Endothelial cell of umbilical vein (primary cell): Measurements from ENCODE around the gene MFSD6L. TPM values are rescaled to one million over a fixed set of nuclear protein-coding genes. Genes with fewer than 3 reads are reported as not detected.

Source experiments
- Bru-seq: library from RNA; stranded (reverse); fragments of 400-500 nt; gene quantifications from one replicate; lab custom pipeline; 2021; lab: Mats Ljungman, UMichigan
- BruChase-seq, 2 experiments: library from RNA; stranded (reverse); fragments of 400-500 nt; gene quantifications; one replicate each; lab custom pipeline; 2021; lab: Mats Ljungman, UMichigan
- BruUV-seq: library from RNA; stranded (reverse); fragments of 400-500 nt; replicated peaks from 2 replicates; lab custom pipeline; 2021; lab: Mats Ljungman, UMichigan
- CTCF ChIA-PET: fragments of 300-600, 350-600 bp; sonication (Branson Sonifier 250); formaldehyde crosslinking; loops from one replicate; lab custom pipeline; 2021; ENCODE audit warnings: antibody characterized with exemption, inconsistent platforms; lab: Charles Lee
- POLR2A ChIA-PET: fragments of 300-600, 350-600 bp; sonication (Branson Sonifier 250); formaldehyde crosslinking; loops from one replicate; lab custom pipeline; 2021; ENCODE audit warnings: antibody characterized with exemption, inconsistent platforms; lab: Charles Lee
- DNase-seq: peaks from one replicate; pipeline ENCODE4 v3.0.0-alpha.2; 2011; ENCODE audit warnings: low read depth, low spot score
- FAIRE-seq: peaks from 2 replicates; lab custom pipeline; 2011; peaks lifted over from hg19 to GRCh38; lab: Jason Lieb, UNC
- H2AFZ ChIP-seq: 2 replicates; pipeline ENCODE4 v1.6.0; 2012; ENCODE audit warnings: low read depth, low read length, control low read depth, inconsistent platforms
- H3K27ac ChIP-seq: 2 replicates; pipeline ENCODE4 v1.5.1; 2011; ENCODE audit warnings: low read depth, mild to moderate bottlenecking, control low read depth, low read length, moderate library complexity; ENCODE audit not compliant: insufficient read depth
- H3K27me3 ChIP-seq, 2 experiments: 2 replicates each; pipeline versions ENCODE4 v1.6.0 to v1.6.1; 2011; ENCODE audit warnings: low read length in 2 of 2, mixed read lengths in 1 of 2; ENCODE audit not compliant: control insufficient read depth in 2 of 2, insufficient read depth in 2 of 2
- H3K36me3 ChIP-seq, 2 experiments: 2 replicates in 1 of 2; 3 replicates in 1 of 2; pipeline ENCODE4 v1.5.1; 2011; ENCODE audit warnings: low read length in 2 of 2, mild to moderate bottlenecking in 1 of 2, moderate library complexity in 1 of 2; ENCODE audit not compliant: control insufficient read depth in 2 of 2, insufficient read depth in 2 of 2; ENCODE audit errors: extremely low read depth in 1 of 2
- H3K4me1 ChIP-seq: 3 replicates; pipeline ENCODE4 v1.5.1; 2011; ENCODE audit warnings: mild to moderate bottlenecking, low read length; ENCODE audit not compliant: control insufficient read depth, insufficient read depth; ENCODE audit errors: extremely low read depth
- H3K4me2 ChIP-seq: 2 replicates; pipeline ENCODE4 v1.6.1; 2011; ENCODE audit warnings: low read length, control low read depth, mixed read lengths; ENCODE audit not compliant: insufficient read depth
- H3K4me3 ChIP-seq, 3 experiments: fragments of 200-600 bp in 1 of 3; sonication (generic), shearing (Covaris generic) in 1 of 3; replicated peaks in 1 of 3; 2 replicates each; pipeline ENCODE4 v1.5.1; 2011 to 2016; ENCODE audit warnings: control low read depth in 3 of 3, low read length in 3 of 3, mild to moderate bottlenecking in 2 of 3, inconsistent platforms in 1 of 3, low read depth in 1 of 3, moderate library complexity in 1 of 3; ENCODE audit not compliant: insufficient read depth in 1 of 3
- H3K79me2 ChIP-seq: 2 replicates; pipeline ENCODE4 v1.6.0; 2012; ENCODE audit warnings: low read length, inconsistent platforms; ENCODE audit not compliant: control insufficient read depth, insufficient read depth
- H3K9ac ChIP-seq: replicated peaks from 2 replicates; pipeline ENCODE3; 2011; ENCODE audit warnings: low read length, control low read depth; ENCODE audit not compliant: insufficient read depth; ENCODE audit errors: extremely low read depth
- H3K9me1 ChIP-seq: replicated peaks from 3 replicates; pipeline ENCODE4 v1.6.0; 2011; ENCODE audit warnings: mild to moderate bottlenecking, low read length; ENCODE audit not compliant: control insufficient read depth, insufficient read depth; ENCODE audit errors: extremely low read depth
- H3K9me3 ChIP-seq: replicated peaks from 2 replicates; pipeline ENCODE4 v1.5.1; 2012; ENCODE audit warnings: low read length, inconsistent platforms; ENCODE audit not compliant: control insufficient read depth, insufficient read depth
- H4K20me1 ChIP-seq: replicated peaks from 2 replicates; pipeline ENCODE3; 2011; ENCODE audit warnings: mild to moderate bottlenecking, low read length; ENCODE audit not compliant: control insufficient read depth, insufficient read depth; ENCODE audit errors: extremely low read depth
- EZH2 ChIP-seq: IDR thresholded peaks from 2 replicates; pipeline ENCODE4 v1.6.1; 2012; ENCODE audit warnings: borderline replicate concordance, low read depth, mild to moderate bottlenecking, moderate library complexity, low read length, inconsistent platforms; ENCODE audit not compliant: severe bottlenecking
- FOS ChIP-seq: IDR thresholded peaks from 2 replicates; pipeline ENCODE4 v1.6.1; 2011; ENCODE audit warnings: mild to moderate bottlenecking, low read length, moderate library complexity, borderline replicate concordance; ENCODE audit not compliant: insufficient read depth
- GATA2 ChIP-seq: IDR thresholded peaks from 2 replicates; pipeline ENCODE4 v1.7.0; 2011; ENCODE audit warnings: low read depth, mild to moderate bottlenecking, moderate library complexity, mixed read lengths, low read length; ENCODE audit not compliant: insufficient read length, insufficient read depth
- JUN ChIP-seq: IDR thresholded peaks from 2 replicates; pipeline ENCODE4 v1.6.1; 2011; ENCODE audit warnings: borderline replicate concordance, low read depth; ENCODE audit not compliant: insufficient read length, insufficient read depth
- MYC ChIP-seq: IDR thresholded peaks from one replicate; pipeline ENCODE4 v1.6.1; 2011; ENCODE audit warnings: mild to moderate bottlenecking, low read depth, low read length
- POLR2A ChIP-seq: IDR thresholded peaks from 2 replicates; pipeline ENCODE4 v1.6.1; 2012; ENCODE audit warnings: low read depth, mild to moderate bottlenecking, control low read depth, low read length
- POLR2AphosphoS5 ChIP-seq: IDR thresholded peaks from 2 replicates; pipeline ENCODE4 v1.6.1; 2012; ENCODE audit warnings: low read depth, mild to moderate bottlenecking, control low read depth, low read length, moderate library complexity; ENCODE audit not compliant: insufficient read depth
- dilution Hi-C: fragments of 300-500 bp; cut with MboI; formaldehyde crosslinking; loops from one replicate; pipeline ENCODE4 v1.15.0; 2019; ENCODE audit warnings: low sequenced_read_pairs; ENCODE audit not compliant: extremely low pct_ligation_motif_present
- intact Hi-C: fragments of 100-400 bp; cut with micrococcal nuclease; formaldehyde crosslinking; loops from one replicate; pipeline ENCODE4 v1.10.0; 2022
- long read RNA-seq: library from polyadenylated mRNA; stranded (forward); transcript quantifications from one replicate; pipeline ENCODE4 v2.0.0, GENCODE V29; 2021
- polyA minus RNA-seq, 3 experiments: library from RNA; depleted of rRNA, polyadenylated mRNA; stranded (reverse); fragments of >200 nt; gene quantifications; 1 replicate in 1 of 3; 2 replicates in 2 of 3; pipeline ENCODE4 v1.2.3, GENCODE V29; 2011
- polyA plus RNA-seq, 4 experiments: library from polyadenylated mRNA; depleted of rRNA in 3 of 4; stranded (reverse) in 3 of 4; unstranded in 1 of 4; fragments of >200 nt; gene quantifications; 2 replicates each; pipeline versions ENCODE4 v1.2.1 to v1.2.3, GENCODE V29; 2011 to 2012; ENCODE audit warnings: missing spikeins in 1 of 4
- total RNA-seq: library from RNA; stranded (reverse); gene quantifications from 2 replicates; pipeline ENCODE4 v1.2.3, GENCODE V29; 2021
- TF ChIP-seq, protein P1 (sequence below), 2 donors: IDR thresholded peaks; 1 replicate in 1 of 2; 2 replicates in 1 of 2; pipeline ENCODE4 v1.5.1; 2011; ENCODE audit warnings: low read length in 2 of 2, mild to moderate bottlenecking in 2 of 2, moderate library complexity in 2 of 2, control low read depth in 1 of 2, inconsistent platforms in 1 of 2, low read depth in 1 of 2; ENCODE audit not compliant: insufficient read depth in 1 of 2; ENCODE audit errors: extremely low read depth in 1 of 2
- TF ChIP-seq, protein P2 (sequence below): IDR thresholded peaks from 2 replicates; pipeline ENCODE4 v1.6.1; 2011; ENCODE audit not compliant: insufficient read depth, insufficient read length

MFSD6L gene, protein sequence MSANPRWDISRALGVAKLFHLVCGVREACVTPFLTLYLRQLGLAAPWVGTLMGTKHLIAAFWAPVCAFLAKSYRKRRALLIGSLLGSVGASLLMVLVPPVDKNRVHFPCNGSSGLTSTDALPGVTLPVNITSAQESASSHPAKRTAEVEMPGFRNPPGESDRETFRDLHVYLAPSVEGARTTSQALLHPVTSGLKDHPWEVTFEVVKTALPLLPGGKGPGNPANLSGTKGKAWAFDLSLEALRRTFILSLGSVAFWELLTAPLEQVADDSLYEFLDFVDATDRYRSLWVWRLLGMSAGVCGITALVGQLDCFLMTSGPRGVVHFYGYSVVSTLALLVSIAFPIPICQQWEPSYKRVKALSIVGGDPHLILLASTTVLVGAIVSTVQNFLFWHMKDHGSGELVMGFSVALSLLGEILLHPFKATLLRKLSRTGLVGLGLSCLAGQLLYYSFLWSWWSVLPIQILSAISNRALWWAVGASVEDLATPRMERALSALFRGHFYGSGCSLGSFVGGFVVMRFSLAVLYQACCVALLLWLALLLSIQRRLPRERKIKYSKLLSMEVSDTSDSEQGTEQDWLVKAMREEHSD
- total RNA-seq (not detected in 2 replicates), polyA plus RNA-seq (not detected in 2 replicates), polyA minus RNA-seq (not detected in 2 replicates), Bru-seq, nascent RNA (not detected), BruChase-seq, experiment 1, labeled RNA remaining after a 6-hour chase (not detected), BruChase-seq, experiment 2, labeled RNA remaining after a 2-hour chase (not detected)
- not detected in 2 replicates for polyA plus RNA-seq (2011; cell fraction: cytosol; rRNA removed)
- polyA plus RNA-seq (2011; cell fraction: nucleus; rRNA removed) = not detected in 2 replicates
- polyA plus RNA-seq (2012) = not detected in 2 replicates
- polyA minus RNA-seq (2011; cell fraction: cytosol; rRNA and poly(A)+ RNA removed) = not detected
- polyA minus RNA-seq (2011; cell fraction: nucleus; rRNA and poly(A)+ RNA removed) = not detected in 2 replicates
- long read RNA-seq = 0 reads

- Histone ChIP-seq H3K27me3 (peaks cover 4 to 5% of the 10 kb centered on the region in 2 experiments), H3K9me3 (no peaks in the 10 kb centered on the region), H3K36me3 (no peaks in the 10 kb centered on the region), H3K9me1 (no peaks in the 10 kb centered on the region), H3K27ac (no peak within 1 kb of the TSS), H2AFZ (no peak within 1 kb of the TSS), H3K9ac (no peak within 1 kb of the TSS), H3K79me2 (no peaks in the 10 kb centered on the region), H3K4me2 (no peak within 1 kb of the TSS), H3K4me3 (no peak within 1 kb of the TSS), H4K20me1 (no peaks in the 10 kb centered on the region), H3K4me1 (no peaks in the 10 kb centered on the region)
- no TSS peak for BruUV-seq
- dilution Hi-C loops = no loop called here
- FAIRE-seq = no peak
- intact Hi-C loops = no loop called here
- CTCF ChIA-PET = interaction anchor here (0.5 to 2.6 kb wide), 5 partner anchors 13 to 587 kb away, joined by 3 to 10 read pairs (median 4); no protein-coding TSS in a partner anchor
- TF ChIP-seq POLR2AphosphoS5 (no peak), GATA2 (no peak), MYC (no peak), POLR2A (no peak), FOS (no peak), EZH2 (no peak), JUN (no peak)
- TF ChIP-seq, protein P1, sequence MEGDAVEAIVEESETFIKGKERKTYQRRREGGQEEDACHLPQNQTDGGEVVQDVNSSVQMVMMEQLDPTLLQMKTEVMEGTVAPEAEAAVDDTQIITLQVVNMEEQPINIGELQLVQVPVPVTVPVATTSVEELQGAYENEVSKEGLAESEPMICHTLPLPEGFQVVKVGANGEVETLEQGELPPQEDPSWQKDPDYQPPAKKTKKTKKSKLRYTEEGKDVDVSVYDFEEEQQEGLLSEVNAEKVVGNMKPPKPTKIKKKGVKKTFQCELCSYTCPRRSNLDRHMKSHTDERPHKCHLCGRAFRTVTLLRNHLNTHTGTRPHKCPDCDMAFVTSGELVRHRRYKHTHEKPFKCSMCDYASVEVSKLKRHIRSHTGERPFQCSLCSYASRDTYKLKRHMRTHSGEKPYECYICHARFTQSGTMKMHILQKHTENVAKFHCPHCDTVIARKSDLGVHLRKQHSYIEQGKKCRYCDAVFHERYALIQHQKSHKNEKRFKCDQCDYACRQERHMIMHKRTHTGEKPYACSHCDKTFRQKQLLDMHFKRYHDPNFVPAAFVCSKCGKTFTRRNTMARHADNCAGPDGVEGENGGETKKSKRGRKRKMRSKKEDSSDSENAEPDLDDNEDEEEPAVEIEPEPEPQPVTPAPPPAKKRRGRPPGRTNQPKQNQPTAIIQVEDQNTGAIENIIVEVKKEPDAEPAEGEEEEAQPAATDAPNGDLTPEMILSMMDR (IDR thresholded peaks at IDR 0.05; ENCODE audit: extremely low read depth in 1 of 2, insufficient read depth in 1 of 2, low read depth in 1 of 2, low read length in 2 of 2) = no peak
- TF ChIP-seq, protein P2, sequence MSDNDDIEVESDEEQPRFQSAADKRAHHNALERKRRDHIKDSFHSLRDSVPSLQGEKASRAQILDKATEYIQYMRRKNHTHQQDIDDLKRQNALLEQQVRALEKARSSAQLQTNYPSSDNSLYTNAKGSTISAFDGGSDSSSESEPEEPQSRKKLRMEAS = no peak
- DNase-seq = no peak
- POLR2A ChIA-PET = no interaction called here
Observed at GRCh38 chr17:8798846-8799569, at the start of gene MFSD6L. TSS of gene MFSD6L (minus strand) at chr17:8799365. CDS start at chr17:8799120, 245 bp downstream.
